NCI-H2081 (cell line): Measurements from ENCODE around the gene ZCCHC3.
A peak's percentile ranks its signal among the peaks of the same experiment; 100 is the strongest.

ENCODE experiments used
- DNase-seq, 2 experiments: peaks; one replicate each; lab custom pipeline; 2025; lab: John Stamatoyannopoulos, UW

Gene ZCCHC3

DNA sequence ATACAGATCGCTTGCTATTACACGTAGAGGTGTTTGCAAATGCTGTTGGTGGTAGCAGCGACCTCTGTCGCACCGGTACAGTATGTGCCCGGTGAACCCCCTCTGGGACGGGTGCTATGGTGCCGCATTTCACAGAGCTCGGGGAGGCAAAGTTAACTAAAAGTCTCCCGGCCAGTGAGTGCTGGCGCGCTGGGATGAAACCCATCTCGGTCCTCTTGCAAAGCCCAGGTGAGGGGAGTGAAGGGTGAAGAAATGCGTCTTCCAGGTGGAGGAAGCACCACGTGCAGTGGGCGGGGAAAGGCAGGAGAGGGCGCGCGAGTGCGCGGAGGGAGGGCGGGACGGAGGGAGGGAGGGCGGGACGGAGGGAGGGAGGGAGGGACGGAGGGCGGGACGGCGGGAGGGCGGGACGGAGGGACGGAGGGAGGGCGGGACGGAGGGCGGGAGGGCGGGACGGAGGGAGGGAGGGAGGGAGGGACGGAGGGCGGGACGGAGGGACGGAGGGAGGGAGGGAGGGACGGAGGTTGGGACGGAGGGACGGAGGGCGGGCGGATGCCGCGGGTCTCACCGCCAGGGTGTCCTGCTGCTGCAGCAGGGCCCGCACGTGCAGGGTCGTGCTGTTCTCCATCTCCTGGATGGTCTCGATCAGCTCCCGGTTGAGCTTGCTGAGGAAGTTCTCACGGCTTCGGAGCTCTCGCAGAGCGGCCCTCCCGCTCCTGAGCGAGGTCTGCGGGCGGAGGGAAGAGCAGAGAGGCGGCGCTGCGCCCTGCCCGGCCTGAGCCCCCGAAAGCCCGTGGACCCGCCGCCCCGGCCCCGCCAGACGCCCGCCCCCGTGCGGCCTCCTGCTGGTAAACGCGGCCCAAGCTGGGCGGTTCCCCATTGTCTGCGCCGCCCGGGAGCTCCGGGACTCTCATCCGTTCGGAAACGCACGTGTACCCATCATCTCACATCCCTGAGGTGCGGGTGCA lies 18.5 kb upstream of the ZCCHC3 start:
- DNase-seq = no peak

DNA sequence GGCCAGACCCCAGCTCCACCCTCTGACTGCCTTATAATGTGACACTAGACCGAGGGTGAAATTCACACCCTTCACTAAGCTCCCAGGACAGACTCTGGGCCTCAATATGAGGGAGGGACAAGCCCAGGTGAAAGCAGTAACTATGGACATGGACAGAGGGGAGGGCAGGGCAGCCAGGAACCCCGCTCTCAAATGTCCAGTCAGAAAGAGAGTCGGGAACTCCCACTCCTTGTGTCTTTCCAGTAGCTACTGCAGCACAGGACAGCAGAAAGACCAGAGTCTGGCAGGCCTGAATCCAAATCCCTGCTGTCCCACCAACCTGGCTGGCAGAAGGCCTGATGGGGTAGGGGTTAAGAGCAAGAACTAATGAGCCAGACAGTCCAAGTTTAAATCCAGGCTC lies 13.2 kb upstream of the ZCCHC3 start:
- no peak for DNase-seq

DNA sequence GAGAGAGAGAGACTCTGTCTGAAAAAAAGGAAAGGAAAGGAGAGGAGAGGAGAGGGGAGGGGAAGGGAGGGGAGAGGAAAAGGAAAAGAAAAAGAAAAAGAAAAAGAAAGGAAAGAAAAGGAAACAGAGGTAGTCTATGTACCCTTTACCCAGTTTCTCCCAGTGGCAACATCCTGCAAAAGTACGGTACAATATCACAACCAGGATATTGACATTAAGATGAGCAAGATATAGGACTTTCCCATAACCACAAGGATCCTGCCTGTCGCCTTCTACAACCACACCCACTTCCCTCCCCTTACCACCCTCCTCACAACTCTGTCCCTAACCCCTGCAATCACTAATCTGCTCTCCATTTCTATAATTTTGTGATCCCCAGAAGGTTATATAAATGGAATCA lies 10.9 kb upstream of the ZCCHC3 start:
- DNase-seq = no peak

DNA sequence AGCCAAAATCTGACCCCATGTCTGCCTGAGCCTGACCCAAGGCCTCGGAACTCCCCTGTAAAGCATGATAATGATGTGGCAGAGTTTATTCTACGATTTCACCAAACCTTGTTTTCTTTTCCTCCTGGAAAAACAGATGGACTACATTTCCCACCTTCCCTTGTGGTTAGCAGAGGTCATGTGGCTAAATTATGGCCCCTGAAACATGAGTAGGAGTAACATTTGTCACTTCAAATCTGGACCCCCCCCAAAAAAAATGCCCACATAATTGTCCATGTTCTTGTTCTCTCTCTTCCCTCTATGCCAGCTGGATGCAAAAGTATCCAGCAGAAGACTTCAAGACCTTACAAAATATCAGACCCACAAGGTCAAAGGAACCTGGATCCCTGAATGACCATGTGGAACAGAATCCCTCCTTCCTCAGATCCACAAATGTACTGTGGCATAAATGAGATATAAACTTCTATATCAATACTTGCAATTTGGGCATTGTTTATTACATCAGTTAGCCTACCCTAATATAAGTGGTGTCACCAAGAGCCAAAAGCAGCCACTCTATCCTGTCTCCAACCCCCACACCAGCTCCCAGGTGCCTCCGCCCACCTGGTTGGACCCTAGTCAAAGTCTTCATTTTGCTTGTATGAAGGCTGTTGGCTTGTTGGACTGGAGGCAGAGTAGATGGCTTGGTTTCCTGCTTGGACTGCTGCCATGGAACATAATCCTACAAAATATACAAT lies 8.2 kb upstream of the ZCCHC3 start:
- DNase-seq = no peak

DNA sequence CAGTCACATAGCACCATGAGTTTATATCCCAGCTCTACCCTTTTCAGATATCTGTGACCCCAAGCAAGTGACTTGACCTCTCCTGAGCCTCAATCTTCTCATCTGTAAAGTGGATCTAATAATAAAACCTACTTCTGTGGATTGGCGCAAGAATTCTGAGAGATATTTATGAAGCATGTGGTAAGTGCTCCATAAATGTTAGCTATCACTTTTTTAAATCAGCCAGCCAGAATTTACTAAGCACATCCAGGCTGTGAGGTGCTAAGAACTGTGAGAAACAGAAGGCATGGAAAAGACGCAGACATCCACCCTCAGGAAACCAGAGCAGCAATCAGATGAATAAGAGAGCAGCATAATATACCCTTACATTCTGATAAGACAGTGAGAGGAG lies 7.7 kb upstream of the ZCCHC3 start:
- DNase-seq = no peak

DNA sequence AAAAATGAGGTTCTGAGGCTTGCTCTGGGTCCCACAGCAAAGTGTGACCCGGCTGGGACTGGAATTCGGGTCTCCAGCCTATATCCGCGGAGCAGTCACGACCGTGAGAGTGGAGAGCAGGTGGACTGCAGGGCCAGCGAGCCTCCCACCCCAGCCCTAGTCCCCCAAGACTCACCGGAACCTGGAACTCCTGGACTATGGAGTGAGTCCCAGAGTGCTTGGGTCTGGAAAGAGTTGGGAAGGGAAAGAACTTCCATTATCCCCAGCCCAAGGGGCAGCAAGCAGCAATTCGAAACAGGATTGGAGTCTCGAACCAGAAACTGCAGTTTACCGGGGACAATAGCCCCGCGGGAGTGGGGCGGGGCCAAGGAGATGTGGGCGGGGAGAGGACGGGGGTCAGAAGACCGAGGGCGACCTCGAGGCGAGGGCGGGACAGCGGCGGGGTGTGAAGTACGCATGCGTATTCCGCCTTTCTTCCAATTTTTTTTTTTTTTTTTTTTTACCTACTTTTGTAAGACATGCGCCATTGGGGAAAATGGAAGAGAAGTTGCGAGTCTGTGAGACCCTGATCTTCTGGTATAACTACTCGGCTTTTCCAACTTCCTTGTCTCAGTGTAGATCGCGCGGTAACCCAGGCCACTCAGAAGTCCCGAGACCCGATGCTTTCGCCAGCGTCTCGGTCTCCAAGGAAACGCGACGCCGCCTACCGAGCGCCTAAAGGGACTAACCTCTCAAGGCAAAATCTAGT lies 7.1 kb upstream of the ZCCHC3 start, which contains the start of gene C20orf96:
Gene C20orf96, minus strand, starts transcription at position 667 of the 748 bp plus-strand sequence. Its CDS starts 140 bp downstream, at position 527.
- DNase-seq = peak; percentile 68 to 80

DNA sequence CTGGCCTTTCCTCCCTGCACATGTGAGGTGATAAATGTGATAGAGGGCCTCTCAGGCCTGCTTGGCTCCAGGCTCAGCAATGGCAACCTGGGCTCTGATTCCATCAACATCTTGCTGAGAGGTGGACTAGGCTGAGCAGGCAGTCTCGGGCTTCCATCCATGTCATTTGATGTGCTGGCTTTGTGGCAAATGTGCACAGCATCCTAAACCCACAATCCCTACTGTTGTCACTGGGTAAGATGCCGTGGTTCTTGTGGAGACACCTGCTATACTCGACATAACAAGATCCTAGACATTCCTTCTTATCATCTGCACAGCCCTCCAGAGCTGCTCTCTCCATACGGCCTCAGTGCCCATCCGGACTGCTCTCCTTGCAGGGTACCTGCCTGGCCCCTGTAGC lies 2.8 kb upstream of the ZCCHC3 start:
- no peak for DNase-seq

DNA sequence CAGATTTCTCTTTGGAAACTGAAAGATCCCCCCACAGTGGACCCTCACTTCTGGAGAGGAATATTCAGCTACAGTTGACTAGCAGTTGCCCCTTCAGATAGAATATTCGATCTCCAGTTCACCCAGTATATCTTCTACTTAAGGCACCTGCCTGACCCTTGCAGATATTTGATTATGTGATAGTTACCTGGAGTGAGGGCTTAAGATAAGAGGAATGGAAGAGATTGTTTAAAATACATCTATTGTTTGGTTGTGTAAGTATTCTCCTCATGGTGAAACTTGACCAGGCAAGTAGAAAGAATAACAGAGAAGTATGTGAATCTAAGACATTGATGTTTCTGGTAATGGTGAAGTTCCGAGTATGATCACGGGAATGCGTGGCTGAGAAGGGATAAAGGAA lies 1.6 kb upstream of the ZCCHC3 start:
- no peak for DNase-seq

DNA sequence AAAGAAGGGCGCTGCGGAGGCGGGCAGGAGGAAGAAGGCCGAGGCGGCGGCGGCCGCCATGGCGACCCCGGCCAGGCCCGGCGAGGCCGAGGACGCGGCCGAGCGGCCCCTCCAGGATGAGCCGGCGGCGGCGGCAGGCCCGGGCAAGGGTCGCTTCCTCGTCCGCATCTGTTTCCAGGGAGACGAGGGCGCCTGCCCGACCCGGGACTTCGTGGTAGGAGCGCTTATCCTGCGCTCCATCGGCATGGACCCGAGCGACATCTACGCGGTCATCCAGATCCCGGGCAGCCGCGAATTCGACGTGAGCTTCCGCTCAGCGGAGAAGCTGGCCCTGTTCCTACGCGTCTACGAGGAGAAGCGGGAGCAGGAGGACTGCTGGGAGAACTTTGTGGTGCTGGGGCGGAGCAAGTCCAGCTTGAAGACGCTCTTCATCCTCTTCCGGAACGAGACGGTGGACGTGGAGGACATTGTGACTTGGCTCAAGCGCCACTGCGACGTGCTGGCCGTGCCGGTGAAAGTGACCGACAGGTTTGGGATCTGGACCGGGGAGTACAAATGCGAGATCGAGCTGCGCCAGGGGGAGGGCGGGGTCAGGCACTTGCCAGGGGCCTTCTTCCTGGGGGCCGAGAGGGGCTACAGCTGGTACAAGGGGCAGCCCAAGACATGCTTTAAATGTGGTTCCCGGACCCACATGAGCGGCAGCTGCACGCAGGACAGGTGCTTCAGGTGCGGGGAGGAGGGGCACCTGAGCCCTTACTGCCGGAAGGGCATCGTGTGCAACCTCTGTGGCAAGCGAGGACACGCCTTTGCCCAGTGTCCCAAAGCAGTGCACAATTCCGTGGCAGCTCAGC lies 780 bp downstream of the ZCCHC3 start:
- peak; percentile 62 to 78 for DNase-seq

DNA sequence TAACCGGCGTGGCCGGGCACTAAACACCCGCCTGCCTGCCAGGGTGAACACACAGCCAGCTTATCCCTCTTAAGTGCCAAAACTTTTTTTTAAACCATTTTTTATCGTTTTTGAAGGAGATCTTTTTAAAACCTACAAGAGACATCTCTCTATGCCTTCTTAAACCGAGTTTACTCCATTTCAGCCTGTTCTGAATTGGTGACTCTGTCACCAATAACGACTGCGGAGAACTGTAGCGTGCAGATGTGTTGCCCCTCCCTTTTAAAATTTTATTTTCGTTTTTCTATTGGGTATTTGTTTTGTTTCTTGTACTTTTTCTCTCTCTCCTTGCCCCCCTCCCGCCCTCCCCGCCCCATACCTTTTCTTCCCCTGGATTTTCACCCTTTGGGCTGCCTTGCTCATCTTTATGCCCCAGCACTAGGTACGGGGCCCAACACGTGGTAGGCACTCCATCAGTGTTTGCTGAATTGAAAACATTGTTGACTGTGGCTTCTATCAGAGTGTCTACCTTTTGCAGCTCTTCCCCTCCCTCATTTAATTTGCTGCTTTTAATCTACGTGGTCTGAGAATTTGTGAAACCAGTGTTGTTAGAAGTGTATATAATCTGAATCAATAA lies 1.5 kb downstream of the ZCCHC3 start:
- DNase-seq = no peak

DNA sequence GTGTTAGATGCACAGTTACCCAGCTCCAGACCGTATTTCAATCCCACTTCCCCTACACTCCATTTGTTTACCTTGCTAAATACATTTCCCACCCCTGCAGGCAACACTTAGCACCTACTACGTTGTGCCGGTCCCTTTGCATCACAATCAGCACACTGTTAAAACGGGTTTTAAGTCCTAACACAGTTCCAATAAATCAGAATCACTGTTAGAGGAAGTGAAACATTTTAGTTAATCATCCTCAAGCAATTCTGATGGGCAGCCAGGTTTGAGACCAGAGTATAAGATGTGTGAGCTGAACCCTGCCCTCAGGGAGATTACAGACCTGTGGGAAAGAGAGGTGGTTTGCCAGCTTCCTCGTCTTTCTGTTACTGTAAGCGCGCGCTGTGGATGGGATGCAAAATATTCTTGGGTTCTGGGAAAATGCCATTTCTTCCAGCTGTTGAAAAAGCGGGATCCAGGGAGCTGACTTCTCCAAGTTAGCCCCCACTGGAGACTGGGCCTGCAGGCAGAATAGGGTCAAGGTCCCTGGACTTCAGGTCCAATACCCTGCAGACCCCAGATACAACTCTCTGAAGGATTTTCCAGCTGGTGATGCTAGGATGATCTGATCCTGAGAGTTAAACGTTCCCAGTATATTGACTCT lies 3.1 kb downstream of the ZCCHC3 start:
- no peak for DNase-seq

DNA sequence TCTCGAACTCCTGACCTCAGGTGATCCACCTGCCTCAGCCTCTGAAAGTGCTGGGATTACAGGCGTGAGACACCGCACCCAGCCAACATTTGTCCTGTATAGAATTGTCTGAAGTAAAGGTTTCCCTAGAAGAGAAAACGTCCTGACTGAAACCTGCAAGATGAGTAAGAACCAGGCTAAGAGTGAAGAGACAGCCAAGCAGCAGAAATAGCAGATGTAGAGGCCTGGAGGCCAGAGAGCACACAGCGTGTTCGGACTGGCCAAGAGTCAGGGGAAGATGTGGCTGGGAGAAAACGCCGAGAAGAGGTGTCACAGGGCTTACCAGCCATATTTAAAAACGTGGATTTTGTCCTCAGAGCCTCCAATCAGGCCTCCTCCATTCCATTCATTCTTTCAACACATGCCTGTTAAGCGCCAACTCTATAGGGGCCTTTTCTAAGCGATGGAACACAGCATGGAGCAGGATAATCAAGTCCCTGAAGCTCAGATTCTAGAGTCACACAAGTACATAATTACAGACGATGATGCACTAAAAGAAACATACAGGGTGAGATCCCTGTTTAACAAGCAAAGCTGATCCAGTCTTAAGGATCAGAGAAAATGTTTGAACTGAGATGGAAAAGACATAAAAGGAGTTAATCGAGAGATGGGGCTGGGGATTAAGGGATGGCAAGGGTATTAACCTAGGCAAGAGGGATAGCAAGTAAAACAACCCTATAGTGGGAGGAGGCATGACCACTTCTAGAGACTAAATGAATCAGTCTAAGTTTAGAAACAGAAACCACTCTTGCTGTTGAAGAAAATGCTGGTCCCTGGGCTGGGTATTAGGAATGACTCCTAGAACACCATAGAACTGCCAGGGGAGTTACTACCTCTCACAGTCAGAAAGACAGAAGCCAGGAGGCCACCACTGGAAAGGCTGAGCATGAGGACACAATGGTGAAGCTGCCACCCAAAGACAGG lies 4.8 kb downstream of the ZCCHC3 start:
- DNase-seq = no peak

DNA sequence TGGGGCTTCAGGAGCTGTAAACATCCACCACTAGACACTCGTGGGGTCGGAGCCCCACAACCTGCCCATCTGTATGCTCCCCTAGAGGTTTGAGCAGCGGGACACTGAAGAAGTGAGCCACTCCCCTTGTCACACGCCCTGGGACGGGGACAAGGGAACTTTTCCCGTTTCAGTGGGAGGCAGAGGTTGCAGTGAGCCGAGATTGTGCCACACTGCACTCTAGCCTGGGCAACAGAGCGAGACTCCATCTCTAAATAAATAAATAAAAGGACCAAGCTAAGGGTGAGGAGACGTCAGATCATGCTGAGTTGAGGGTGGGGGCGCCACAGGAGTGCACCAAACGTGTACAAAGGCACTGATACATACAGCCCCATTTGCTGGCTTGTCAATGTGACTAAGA lies 8.4 kb downstream of the ZCCHC3 start:
- no peak for DNase-seq

DNA sequence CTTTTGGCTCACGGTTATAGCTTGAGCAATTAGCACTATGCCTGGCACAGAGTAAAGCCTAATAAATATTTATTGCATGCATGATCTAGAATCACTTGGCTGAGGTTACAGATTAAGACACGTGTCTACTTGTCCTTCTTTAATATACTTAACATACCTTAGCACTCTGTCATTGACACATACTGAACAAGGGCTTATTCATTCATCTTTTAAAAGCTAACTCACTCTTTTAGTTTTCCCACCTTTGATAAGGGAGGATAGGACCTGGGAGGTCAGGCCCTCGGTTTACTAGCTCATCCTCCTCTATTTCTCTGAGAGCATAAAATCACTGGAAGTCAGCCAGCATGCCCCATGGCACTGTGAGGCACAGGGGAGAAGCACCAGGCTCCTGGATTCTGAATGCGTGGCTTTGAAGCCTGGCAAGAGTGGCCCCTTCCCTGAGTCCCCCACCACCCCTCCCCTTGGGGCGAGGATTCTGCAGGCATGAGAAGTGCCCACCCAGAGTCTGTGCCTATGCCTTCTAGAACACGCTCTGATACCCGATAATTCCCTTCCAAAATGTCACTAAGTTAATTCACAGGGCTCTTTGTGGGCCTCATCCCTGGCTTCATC lies 11.2 kb downstream of the ZCCHC3 start:
- DNase-seq = no peak

DNA sequence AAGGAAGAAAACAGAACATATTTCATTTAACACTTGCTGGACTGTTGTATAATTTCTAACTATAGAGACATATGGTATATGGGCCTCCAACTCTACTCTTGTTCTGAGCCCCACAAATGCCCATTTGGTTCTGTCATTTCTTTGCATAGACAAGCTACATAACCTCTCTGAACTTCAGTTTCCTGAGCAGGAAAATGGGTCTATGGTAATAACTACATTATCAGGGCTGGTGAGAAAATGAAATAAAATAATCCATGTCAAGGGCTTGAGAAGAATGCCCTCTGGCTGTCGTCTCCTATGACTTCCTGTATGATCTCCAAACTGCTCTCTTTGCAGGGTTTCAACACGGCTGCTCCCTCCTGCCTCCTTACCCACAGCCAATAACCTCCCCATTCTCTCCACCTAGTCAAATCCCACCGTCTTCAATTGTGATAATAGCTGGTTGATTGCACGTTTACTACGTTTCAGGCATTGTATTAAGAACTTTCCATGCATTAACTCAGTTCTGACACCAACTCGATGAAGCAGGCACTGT lies 12.0 kb downstream of the ZCCHC3 start:
- DNase-seq = no peak

DNA sequence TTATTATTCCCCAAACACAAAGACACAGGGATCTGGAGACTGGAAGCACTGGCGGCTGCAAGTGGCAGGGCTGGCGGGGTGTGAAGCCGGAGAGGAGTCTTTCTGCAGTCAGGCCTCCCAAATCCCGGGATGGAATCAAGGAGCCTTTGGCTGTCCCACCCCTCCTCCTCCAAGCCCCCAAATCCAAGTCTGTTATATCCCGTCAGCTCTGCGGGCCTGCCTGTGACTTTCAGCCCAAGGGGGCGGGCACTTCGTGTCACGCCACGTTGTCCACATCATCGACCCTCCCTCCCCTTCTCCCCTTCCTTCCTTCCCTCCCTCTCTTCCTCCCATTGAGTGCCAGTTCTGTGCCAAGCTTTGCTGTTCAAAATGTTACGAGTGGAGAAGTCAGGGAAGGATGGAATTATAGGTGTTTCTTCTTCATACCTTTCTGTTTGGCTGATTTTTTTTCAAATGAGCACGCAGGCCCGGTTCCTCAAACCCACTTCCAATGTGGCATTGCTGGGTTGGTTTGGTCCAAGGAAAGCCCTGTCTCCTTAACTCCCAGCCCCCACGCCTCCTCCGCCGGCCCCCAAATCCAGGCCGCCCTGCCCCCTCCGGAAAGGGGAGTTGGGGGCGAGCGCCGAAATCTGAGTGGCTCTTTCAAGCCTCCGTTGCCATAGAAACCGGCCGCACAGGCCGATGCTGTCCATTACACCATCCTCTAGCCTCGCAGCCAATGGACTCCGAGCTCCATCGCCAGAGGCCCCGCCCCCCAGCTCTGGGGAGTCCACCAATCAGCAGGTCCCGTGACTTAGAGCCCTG lies 12.7 kb downstream of the ZCCHC3 start:
- DNase-seq = peak; percentile 31 to 50

DNA sequence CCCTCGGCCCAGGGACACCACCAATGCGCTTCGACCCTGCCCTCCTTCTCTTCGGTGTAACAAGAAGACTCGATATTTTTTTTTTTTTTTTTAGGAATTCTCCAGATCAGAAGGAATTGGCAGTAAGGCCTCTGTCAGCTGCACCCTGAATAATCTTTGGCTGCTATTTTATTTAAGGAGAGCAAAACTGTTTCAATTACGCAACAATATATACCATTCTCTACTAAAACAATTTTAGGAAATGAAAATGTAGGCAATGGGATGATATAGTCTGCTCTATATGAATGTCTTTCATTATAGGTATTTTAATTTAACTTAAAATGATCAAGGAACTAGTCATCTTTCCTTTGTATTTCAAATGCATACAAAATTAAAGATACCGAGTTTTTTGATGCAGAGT lies 13.3 kb downstream of the ZCCHC3 start:
- no peak for DNase-seq

DNA sequence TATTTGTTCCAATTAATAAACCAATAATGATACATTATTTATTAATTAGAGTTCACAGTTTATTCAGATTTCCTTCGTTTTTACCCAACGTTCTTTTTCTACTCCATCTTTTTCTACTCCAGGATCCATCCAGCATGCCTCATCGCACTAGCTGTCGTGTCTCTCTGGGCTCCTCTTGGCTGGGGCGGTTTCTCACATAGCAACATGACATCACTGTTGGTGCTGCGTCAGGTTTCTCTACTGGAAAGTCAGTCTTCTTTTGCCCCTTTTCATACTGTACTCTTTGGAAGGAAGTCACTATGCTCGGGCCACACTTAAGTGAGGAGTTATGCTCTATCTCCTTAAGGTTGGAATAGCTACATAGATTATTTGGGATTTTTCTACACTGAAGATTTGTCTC lies 14.2 kb downstream of the ZCCHC3 start:
- DNase-seq = no peak
